NCI-H128 (cell line): Measurements from ENCODE around the gene C2CD2L.
"Not testable (repeated sequence)": the region's sequence is repeated elsewhere in the genome, so short reads cannot be mapped to it uniquely, and the experiment has no call there.

ENCODE experiments used
- DNase-seq: peaks from one replicate; lab custom pipeline; 2025; ENCODE audit not compliant: unreplicated experiment; lab: John Stamatoyannopoulos, UW

Gene C2CD2L

DNA sequence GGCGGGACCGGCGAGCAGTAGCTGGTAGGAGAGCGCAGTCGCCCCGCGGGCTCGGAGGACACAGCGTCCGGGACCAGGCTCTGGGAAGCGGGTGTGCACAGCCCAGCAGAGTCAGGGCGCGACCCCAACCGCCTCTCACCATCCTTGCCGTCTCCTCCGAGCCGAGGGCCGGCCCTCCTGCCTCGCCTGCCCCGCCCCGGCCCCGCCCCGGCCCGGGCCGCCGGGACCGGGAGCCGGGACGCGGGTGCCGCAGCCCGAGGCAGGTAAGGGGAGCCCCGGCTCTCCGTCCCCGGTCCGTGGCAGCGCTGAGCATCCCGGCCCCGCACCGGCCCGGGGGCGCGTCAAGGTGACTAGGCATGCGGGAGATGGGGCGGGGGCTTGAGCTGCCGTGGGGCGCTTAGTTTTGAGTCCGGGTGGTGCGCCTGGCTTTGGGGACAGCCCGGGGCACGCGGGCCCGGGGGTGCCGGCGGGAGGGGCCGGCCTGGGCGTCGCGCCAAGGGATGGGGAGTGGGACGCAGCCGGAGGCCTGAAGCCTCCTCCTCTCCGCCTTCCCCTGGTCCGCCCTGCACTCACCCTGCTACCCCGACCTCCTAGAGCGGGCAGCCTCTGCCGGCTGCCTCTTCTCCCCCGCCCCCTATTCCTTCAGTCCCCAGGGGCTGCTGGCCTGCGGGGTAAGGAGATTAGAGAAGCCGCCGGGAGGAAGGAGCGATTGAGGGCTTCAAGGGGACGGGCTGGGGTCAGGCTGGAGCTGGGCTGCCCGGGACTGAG is 42.1 kb downstream of the C2CD2L start, which contains the start of gene ABCG4:
ABCG4 (plus strand) TSS at position 35 of the 768 bp plus-strand sequence. CDS start 914 bp downstream, outside the sequence.
- peak; percentile 1 for DNase-seq

GRCh38 chr11:119149786-119150275 is 42.7 kb downstream of the C2CD2L start:
- no peak for DNase-seq

DNA sequence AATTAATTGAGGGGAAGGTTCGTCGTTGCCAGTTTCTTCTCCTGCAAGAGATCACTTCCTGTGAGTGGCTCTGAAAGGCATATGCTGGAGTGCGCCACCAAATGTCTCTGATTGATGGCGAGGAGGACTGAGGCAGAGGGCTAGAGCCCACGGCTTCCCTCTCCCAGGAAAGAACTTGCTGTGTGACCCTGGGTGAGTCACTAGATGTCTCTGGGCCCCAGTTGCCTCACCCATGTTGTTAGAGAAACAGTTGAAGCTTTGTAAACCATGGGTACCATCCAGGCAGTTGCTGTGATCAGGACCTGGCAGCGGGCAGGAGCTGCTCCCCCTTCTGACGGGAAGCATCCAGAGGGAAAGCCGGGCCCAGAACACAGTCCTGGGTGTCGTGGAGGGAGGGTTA is 44.9 kb downstream of the C2CD2L start:
- no peak for DNase-seq

DNA sequence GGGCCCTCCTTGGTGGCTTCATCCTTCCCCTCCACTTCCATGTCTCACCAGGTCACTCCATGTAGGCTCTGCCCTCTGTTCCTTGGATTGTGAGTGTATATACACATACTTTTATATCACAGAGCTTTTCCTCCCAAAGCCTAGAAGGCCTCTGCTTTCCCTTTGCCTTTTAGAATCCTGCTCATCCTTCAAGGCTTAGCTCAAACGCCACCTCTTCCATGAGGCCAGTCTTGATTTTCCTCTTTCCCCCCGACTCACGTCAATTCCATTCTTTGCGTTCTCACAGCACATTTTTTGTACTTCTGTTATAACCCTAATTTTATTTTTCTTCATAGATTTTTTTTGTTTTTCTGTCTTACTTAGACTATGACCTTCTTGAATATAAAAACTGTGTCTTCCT is 45.5 kb downstream of the C2CD2L start:
- DNase-seq = no peak

GRCh38 chr11:119153049-119153818 is 46.1 kb downstream of the C2CD2L start:
- no peak for DNase-seq

DNA sequence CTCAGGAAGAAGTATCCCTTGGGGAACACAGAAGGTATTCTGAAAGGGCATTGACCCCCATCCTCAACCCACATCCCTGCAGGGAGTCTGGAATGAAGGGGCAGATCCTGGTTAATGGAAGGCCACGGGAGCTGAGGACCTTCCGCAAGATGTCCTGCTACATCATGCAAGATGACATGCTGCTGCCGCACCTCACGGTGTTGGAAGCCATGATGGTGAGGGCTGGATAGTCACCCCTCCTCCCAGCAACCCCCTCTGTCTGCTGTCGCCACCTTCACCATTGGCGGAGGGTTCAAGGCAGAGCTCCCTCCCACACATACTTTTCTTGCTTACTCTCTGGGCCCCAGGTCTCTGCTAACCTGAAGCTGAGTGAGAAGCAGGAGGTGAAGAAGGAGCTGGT is 47.0 kb downstream of the C2CD2L start:
- DNase-seq = no peak

GRCh38 chr11:119155733-119156492 is 48.8 kb downstream of the C2CD2L start:
- DNase-seq = no peak

- DNase-seq = no peak
These were observed 49.4 kb downstream of the C2CD2L start for GRCh38 chr11:119156496-119156895.

GRCh38 chr11:119157063-119157462 is 49.9 kb downstream of the C2CD2L start:
- DNase-seq = no peak

GRCh38 chr11:119158467-119158866 is 51.3 kb downstream of the C2CD2L start:
- DNase-seq = no peak

DNA sequence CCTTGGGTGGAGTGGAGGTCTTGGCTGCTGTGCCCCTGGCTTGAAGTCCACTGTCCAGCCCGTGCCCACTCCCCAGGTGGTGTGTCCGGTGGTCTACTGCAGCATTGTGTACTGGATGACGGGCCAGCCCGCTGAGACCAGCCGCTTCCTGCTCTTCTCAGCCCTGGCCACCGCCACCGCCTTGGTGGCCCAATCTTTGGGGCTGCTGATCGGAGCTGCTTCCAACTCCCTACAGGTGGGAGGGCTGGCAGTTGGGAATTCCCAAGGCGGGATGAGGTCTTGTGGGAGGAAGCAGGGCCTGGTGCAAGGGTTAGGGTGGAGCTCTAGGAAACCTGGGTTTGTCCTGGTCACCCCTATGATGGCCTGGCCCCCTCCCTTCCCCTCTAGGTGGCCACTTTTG is 53.0 kb downstream of the C2CD2L start:
- no peak for DNase-seq

DNA sequence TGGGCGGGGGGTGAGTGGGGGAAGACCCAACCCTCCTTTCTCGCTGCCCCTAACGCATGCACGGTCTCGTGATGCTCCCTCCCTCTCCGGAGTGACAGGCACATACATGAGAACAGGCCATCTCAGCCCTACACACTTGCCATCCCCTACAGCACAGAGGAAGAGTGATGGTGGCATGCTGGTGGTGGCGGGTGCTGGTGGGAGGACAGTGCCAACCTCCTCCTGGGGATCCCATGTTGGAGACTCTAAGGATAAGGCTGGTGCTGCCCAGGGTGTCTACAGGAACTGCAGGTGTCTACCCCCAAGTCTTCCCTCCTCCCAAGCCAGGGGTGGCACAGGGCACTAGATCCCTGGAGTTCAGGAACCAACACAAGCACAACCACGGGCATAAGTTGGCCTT is 54.7 kb downstream of the C2CD2L start:
- no peak for DNase-seq

DNA sequence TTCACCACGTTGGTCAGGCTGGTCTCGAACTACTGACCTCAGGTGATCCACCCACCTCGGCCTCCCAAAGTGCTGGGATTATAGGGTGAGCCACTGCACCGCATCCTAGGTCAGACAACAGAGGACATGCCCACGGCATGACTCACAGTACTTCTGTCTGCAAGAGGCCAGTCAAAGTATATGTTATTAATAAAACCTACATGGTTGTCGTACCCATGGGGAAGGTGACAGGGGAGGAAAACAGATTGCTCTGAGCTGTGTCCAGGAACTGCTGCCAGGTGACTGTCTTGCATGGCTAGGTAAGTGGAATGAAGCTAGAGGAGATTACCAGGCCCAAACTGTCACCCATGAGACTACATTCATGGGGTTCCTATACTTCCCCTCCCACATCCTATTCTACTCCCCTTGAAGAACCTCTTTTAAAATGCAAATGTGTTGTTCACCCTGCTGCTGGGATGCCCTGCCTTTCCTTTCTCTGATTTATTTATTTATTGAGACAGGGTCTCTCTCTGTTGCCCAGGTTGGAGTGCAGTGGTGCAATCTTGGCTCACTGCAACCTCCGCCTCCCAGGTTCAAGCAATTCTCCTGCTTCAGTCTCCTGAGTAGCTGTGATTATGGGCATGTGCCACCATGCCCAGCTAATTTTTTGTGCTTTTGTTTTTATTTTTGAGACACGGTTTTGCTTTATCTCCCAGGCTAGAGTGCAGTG is 59.4 kb downstream of the C2CD2L start:
- no peak for DNase-seq

DNA sequence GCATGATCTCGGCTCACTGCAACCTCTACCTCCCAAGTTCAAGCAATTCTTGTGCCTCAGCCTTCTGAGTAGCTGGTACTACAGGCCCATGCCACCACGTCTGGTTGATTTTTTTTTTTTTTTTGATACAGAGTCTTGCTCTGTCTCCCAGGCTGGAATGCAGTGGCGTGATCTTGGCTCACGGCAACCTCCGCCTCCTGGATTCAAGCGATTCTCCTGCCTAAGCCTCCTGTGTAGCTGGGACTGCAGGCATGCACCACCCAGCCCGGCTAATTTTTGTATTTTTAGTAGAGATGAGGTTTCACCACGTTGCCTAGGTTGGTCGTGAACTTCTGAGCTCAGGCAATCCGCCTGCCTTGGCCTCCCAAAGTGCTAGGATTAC is 59.9 kb downstream of the C2CD2L start:
- not testable (repeated sequence) for DNase-seq

GRCh38 chr11:119167933-119168332 is 60.8 kb downstream of the C2CD2L start:
- DNase-seq = no peak
